H54 (cell line): ENCODE results near the gene ANKRD40.
"Not testable (repeated sequence)": the region's sequence is repeated elsewhere in the genome, so short reads cannot be mapped to it uniquely, and the experiment has no call there.

Source experiments
- DNase-seq: peaks from one replicate; pipeline ENCODE4 v3.0.0; 2011; ENCODE audit warnings: low spot score, mixed read lengths; ENCODE audit not compliant: insufficient read length
- FAIRE-seq: peaks from 3 replicates; lab custom pipeline; 2011; peaks lifted over from hg19 to GRCh38; lab: Jason Lieb, UNC
- POLR2A ChIP-seq: IDR thresholded peaks from 2 replicates; pipeline ENCODE4 v1.6.1; 2011; ENCODE audit warnings: low read depth, mild to moderate bottlenecking, low read length

Gene ANKRD40

DNA sequence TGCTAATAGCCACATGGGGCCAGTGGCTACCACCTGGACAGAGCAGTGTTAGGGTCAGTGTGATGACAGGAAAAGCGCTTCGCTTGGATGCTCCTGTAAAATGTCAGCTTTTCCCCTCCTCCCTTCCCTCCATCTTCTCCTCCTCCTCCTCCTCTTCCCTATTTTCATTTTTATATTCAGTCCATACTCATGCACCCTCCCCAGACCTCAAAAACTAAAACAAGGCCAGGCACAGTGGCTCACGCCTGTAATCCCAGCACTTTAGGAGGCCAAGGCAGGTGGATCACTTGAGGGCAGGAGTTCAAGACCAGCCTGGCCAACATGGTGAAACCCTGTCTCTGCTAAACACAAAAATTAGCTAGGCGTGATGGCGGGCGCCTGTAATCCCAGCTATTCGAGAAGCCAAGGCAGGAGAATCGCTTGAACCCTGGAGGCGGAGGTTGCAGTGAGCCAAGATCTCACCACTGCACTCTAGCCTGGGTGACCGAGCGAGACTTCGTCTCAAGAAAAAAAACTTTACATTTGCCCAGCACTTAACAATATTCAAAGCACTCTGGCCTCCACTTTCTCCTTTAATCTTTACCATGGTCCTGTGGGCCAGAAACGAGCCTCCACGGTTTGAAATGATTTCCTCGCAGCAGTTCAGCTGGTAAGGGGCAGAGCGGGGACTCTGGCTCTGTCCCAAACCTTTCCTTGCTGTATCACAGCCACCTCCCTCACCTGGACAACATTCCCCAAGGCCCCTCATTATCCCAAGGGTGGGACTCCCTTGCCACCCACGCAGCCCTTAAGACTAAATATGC, 21.8 kb downstream of the ANKRD40 start:
- DNase-seq (no peak), FAIRE-seq (no peak)
- no peak for TF ChIP-seq POLR2A

DNA sequence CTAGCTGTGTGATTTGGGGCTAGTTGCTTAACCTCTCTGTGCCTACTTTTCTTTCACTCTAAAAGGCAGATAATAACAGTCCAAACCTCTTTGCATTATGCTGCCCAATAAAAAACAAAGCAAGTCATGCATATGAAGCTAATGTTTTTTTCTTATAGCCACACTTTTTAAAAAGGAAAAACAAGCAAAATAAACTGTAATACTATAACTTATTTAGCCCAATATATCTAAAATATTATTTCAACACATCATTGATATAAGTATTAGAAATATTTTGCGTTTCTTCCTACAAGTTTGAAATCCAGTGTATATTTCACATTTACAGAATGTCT, 22.4 kb downstream of the ANKRD40 start:
- DNase-seq (no peak), FAIRE-seq (no peak)
- TF ChIP-seq POLR2A, result no peak

DNA sequence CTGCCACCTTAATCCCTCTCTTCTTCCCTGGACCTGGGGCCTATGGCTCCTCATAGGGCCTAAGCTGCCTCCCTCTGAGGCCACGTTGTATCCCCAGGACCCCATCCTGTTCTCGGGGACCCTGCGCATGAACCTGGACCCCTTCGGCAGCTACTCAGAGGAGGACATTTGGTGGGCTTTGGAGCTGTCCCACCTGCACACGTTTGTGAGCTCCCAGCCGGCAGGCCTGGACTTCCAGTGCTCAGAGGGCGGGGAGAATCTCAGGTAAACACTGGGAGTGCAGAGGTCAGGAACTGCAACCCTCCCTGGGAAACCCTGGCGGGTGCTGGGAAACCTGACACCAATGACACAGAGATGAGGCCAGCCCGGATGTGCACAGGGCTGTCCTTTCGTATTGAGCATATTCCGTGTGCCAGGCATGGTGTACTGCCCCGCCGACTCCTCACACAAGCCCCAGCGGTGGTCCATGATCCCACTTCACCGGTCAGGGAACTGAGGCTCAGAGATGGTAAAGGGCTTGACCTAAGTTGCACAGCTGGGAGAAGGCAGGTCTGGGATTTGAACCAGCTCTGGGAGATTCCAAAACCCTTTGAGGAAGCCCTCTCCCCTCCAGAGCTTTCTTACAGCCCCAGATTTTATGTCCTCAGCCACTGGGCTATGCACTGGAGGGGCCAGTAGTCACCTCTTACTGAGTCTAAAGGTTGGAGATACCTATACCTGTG, 22.9 kb downstream of the ANKRD40 start:
- DNase-seq (no peak), FAIRE-seq (no peak)
- no peak for TF ChIP-seq POLR2A

DNA sequence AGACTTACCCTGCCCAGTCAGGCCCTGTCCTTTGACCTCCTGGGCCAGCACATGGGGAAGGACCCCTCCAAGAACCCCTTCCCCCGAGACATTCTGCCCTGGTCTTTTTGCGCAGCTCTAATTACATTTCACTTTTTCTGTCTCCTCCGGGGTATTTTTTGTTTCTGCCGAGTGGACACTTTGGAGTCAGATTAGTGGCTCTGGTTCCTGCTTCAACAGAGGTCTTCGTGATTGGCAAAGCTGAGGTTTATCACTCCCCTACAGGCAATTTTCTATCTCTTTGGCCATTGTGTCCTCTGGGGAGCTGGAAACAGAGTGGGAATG, 23.5 kb downstream of the ANKRD40 start:
- TF ChIP-seq POLR2A, result no peak
- DNase-seq (no peak), FAIRE-seq (no peak)

DNA sequence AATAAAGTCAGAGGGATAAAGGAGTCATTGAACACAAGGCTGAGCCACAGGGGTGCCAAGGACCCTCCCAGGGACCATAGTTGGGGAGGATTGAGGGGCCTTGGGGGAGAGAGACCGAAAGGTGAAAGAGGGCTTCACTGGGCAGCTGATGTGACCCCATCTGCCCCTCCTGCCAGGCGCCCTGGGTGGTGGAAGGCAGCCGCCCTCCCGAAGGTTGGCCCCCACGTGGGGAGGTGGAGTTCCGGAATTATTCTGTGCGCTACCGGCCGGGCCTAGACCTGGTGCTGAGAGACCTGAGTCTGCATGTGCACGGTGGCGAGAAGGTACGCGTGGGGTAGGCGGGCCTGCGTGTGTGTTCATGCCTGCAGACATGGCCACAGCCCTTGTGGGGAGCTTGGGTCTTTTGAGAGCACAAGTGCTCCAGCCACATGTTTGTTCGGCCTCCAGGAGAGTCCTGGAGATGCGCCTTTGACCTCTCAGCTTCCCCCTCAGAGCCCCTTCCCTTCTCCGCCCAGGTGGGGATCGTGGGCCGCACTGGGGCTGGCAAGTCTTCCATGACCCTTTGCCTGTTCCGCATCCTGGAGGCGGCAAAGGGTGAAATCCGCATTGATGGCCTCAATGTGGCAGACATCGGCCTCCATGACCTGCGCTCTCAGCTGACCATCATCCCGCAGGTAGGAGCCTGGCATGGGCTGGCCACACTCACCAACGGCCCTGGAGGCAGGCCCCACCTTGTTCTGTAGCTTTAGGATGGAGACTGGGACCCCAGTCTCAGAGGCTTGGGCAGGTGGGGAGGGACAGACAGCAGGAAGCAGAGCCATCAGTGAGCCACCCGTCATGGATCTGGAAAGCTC, 24.1 kb downstream of the ANKRD40 start:
- TF ChIP-seq POLR2A, result no peak
- FAIRE-seq (no peak), DNase-seq (no peak)

DNA sequence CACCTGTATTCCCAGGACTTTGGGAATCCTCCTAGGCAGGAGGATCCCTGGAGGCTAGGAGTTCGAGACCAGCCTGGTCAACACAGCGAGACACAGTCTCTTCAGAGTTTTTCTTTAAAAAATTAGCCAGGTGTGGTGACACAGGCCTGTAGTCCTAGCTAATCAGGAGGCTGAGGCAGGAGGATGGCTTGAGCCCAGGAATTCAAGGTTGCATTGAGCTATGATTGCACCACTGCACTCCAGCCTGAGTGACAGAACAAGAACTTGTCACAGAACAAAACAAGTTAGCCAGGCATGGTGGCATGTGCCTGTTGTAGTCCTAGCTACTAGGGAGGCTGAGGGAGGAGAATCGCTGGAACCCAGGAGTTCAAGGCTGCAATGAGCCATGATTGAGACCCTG, 24.8 kb downstream of the ANKRD40 start:
- TF ChIP-seq POLR2A, result no peak
- DNase-seq (no peak), FAIRE-seq (no peak)

DNA sequence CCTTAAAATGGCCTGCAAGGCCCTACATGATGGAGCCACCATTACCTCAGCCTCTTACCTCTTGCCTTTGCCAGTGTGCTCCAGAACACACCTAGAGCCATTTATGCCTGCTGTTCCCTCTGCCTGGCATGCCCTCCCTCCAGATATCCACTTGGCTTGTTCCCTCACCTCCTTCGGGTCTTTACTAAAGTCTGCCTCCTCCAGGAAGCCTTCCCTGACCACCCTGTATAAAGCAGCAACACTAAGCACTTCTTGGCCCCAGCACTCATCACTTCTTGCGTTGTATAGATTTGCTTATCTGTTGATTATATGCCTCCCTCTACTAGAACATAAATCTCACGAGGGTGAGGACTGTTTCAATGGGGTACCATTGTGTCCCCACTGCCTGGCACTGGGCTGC, 25.3 kb downstream of the ANKRD40 start:
- DNase-seq (no peak), FAIRE-seq (no peak)
- no peak for TF ChIP-seq POLR2A

DNA sequence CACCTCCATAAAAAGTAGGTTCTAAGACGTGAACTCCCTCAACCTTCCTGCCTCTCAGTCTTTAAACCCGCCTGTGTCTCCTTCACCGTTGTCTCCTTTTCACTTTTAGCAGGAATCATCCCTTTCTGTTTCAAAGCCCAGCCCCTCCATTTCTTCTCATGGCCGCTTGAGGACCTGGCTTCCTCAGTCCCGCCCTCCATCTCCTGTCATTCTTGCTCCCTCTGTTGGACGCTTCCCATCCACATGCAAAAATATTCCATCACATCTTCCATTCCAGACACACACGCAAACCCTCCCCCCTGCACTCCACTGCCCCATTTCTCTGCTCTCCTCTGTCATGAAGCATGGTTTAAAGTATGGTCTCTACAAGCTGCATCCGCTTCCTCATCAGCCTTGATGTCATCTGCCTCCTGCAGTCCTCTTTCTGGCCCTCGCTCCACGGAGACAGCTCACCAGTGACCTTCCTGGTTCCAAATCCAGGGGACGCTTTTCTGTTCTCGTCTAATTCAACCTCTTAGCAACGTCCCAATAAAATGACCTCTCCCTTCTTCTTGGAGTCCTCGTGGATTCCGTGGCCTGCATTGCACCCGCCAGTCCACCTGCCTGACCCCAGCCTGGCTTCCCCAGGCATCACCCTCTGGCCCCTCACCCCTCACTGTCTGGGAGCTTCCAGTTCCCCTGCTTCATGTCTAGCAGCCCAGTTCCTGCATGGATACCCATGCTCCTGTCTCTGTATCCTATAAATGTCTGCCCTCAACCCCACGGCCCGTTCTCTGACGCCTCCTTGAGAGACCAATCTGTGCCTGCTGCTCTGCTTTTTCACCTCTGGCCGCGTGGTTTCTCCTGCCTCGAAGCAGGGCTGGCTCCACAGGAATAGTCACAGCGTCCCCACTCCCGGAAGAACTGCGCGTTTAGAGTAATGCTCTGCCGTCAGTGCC, 26.2 kb downstream of the ANKRD40 start:
- FAIRE-seq (no peak), DNase-seq (no peak)
- no peak for TF ChIP-seq POLR2A

DNA sequence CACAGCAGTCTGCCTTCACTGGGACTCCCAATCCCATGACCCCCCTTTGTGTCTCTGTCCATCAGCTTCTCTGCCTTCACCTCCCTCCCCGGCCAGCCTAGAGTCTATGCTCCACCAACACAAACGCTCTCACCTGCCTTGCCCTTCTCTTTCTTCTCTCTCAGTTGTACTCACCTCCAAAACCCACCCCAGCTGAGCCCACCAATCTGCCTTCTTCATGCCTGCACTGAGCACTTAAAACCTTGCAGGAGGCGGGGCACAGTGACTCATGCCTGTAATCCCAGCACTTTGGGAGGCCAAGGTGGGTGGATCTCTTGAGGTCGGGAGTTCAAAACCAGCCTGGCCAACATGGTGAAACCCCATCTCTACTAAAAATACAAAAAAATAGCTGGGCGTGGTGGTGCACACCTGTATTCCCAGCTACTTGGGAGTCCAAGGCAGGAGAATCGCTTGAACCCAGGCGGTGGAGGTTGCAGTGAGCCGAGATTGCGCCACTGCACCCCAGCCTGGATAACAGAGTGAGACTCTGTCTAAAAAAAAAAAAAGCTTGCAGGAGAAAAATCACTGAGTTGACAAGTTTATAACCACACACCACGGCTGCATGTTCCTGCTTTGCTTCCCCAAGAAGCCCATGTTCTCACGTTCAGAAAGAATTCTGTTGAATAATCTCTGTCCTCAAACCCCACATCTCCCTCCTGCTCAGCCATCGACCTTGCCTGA, 27.0 kb downstream of the ANKRD40 start:
- not testable (repeated sequence) for DNase-seq, FAIRE-seq

DNA sequence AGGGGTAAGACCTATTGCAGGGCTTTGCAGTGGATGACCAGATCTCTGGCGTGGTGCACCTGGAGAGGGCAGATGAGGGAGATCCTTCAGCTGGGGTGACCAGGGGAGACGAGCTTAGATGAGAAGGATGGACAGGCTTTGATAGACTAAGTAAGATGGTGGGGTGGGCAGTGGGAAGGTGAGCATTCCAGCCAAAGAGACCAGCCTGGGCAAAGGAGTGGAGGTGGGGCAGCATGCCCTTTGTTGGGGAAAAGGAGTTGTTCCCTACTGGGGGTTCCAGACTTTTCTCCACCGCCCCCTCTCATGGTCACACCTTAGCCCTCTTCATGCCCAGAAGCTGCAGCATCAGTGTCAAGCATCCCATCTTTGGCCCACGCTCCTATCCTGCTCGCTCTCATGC, 27.6 kb downstream of the ANKRD40 start:
- no peak for TF ChIP-seq POLR2A
- no peak for FAIRE-seq

DNA sequence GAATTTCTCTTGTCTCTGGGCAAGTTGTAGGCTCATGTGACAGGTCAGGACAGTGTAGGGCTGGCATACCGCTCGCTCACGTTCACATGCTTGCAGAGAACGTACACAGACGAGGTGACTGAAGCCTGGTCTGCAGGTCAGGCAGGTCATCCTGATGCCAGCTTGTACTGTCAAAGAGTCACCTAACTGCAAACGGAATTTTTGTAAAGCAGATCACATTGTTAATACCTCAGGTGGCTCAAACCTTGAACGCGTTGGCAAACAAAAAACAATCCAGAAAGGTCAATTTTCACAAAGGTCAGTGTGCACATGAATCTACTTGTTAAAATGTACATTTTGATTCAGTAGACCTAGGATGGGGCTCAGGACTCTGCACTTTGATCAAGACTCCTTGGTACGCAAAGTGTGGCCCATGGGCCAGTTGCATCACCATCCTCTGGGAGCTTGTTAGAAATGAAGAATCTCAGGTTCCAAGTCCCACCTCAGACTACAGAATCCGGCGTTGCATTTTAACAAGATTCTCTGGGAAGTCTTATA, 28.6 kb downstream of the ANKRD40 start:
- TF ChIP-seq POLR2A, result no peak
- no peak for DNase-seq
- FAIRE-seq, result no peak

More for the DNA sequence above, 27.6 kb downstream of the ANKRD40 start:
- no peak for DNase-seq

DNA sequence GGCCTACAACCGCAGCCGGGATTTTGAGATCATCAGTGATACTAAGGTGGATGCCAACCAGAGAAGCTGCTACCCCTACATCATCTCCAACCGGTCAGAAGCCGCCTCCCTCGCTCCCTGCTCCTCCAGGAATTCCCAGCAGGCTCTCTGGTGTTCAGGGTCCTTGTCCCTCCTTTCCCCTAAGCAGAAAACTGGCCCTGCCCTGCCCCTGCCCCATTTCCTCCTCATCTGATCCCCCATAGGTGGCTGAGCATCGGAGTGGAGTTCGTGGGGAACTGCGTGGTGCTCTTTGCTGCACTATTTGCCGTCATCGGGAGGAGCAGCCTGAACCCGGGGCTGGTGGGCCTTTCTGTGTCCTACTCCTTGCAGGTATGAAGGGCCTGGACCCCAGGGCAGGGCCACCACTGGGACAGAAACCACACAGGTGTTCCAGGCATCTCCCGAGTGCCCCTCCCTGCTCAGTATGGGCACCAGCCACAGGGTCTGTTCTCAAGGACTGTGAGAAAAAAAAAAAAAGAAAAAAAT, 29.8 kb downstream of the ANKRD40 start:
- TF ChIP-seq POLR2A, result no peak
- no peak for DNase-seq
- FAIRE-seq, result no peak
